Upper lobe of right lung (tissue), 1 donor: ENCODE measurements around the gene PTPRG. TPM values are rescaled to one million over a fixed set of nuclear protein-coding genes. Genes with fewer than 3 reads are reported as not detected.
A peak's percentile ranks its signal among the peaks of the same experiment; 100 is the strongest.

Source experiments
- ATAC-seq: fragments of 200-7000 bp; cut with Tn5 transposase; one replicate; pipeline ENCODE4 v1.9.1; 2020; ENCODE audit warnings: mild to moderate bottlenecking, moderate library complexity
- DNase-seq: peaks from one replicate; pipeline ENCODE4 v3.0.0-alpha.2; 2020
- H3K27ac ChIP-seq: fragments of 200-600 bp; one replicate; pipeline ENCODE4 v1.8.0; 2022
- H3K27me3 ChIP-seq: fragments of 200-600 bp; one replicate; pipeline ENCODE4 v1.8.0; 2022; ENCODE audit warnings: mild to moderate bottlenecking
- H3K36me3 ChIP-seq: fragments of 200-600 bp; one replicate; pipeline ENCODE4 v1.8.0; 2022
- H3K4me1 ChIP-seq: fragments of 200-600 bp; one replicate; pipeline ENCODE4 v1.8.0; 2022
- H3K4me3 ChIP-seq: fragments of 200-600 bp; one replicate; pipeline ENCODE4 v1.8.0; 2022; ENCODE audit warnings: mild to moderate bottlenecking
- H3K9me3 ChIP-seq: fragments of 200-600 bp; one replicate; pipeline ENCODE4 v1.8.0; 2022
- CTCF ChIP-seq: fragments of 200-600 bp; IDR thresholded peaks from one replicate; pipeline ENCODE4 v1.8.0; 2022; ENCODE audit warnings: antibody characterized with exemption
- intact Hi-C: fragments of 100-400 bp; cut with DNase I; formaldehyde crosslinking; loops from one replicate; pipeline ENCODE4 v1.11.0; 2022
- total RNA-seq: library from RNA; stranded (reverse); fragmentation: NEBNext Ultra II Directional; extraction: Animal tissue kit (Norgen Biotek cat#: 25700); gene quantifications from one replicate; pipeline ENCODE4 v1.2.1, GENCODE V29; 2021
- donor health status: DM: no; HTN: yes; CAD: no; lungs with severe emphysema.

PTPRG gene
- total RNA-seq, 1 donor from 2014 or later, result 86.7 TPM

- H3K27me3 ChIP-seq, result no peaks in the 10 kb centered on the region
- H3K9me3 ChIP-seq, result no peaks in the 10 kb centered on the region
- peaks cover 4% of the 10 kb centered on the region for H3K4me1 ChIP-seq
- peaks cover 10% of the 10 kb centered on the region for H3K36me3 ChIP-seq
- DNase-seq, result no peak
- H3K27ac ChIP-seq, result no peak overlapping the region
- intact Hi-C loops, result no loop called here
- no peak for ATAC-seq
- H3K4me3 ChIP-seq, result peak overlapping the region; percentile 57
- no peak for TF ChIP-seq CTCF
These were observed 758.3 kb downstream of the PTPRG start for GRCh38 chr3:62319570-62320243.

DNA sequence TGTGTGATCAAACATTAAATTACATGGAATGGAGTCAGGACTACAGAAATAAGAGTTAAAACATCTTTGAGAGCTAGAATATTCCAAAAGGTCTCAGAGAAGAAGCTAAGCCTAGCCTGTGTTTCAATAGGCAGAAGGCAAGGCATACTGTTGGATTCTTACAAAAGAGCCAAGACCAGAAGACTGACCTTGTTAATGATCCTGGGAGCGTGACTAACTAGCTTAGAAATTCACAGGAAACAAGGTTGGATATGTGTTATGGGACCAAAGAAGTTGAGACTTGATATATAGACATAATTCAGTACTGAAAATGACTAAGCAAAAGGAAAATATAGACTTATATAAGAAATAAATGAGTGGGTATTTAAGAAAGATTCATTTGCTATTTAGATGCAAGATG is 761.9 kb downstream of the PTPRG start:
- intact Hi-C loops, result no loop called here
- Histone ChIP-seq H3K36me3 (peaks cover 10% of the 10 kb centered on the region), H3K27ac (no peak overlapping the region), H3K4me3 (no peak overlapping the region), H3K9me3 (no peaks in the 10 kb centered on the region), H3K4me1 (peaks cover 4% of the 10 kb centered on the region), H3K27me3 (no peaks in the 10 kb centered on the region)
- DNase-seq, result no peak
- no peak for ATAC-seq
- no peak for TF ChIP-seq CTCF

- no peak for DNase-seq
- intact Hi-C loops, result no loop called here
- Histone ChIP-seq H3K9me3 (no peaks in the 10 kb centered on the region), H3K27ac (no peak overlapping the region), H3K4me1 (no peaks in the 10 kb centered on the region), H3K4me3 (no peak overlapping the region), H3K27me3 (no peaks in the 10 kb centered on the region), H3K36me3 (peaks cover 10% of the 10 kb centered on the region)
- TF ChIP-seq CTCF, result no peak
- ATAC-seq, result peak; percentile 81
These were observed 764.5 kb downstream of the PTPRG start for GRCh38 chr3:62325896-62326295.

DNA sequence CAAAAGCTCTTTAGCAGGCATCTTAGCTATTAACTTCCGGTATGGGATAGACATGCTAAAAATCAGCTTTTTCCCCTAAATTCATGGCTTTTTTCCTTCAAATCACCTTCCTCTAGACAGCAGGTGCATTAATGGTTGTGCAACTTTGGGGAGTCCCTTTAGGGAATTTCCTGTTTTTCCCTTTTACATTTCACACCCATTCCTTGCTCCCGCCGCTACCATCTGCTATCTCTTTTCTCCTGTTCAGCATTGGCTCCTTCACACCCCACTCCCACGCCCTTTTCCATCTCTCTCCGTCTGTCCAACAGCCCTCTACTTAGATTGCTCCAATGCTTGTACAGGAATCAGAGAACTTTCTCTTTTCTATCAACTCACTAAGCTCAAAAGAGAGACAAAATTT is 768.6 kb downstream of the PTPRG start:
- ATAC-seq (no peak), DNase-seq (no peak)
- Histone ChIP-seq H3K4me3 (no peak overlapping the region), H3K9me3 (no peaks in the 10 kb centered on the region), H3K27ac (no peak overlapping the region), H3K36me3 (no peaks in the 10 kb centered on the region), H3K27me3 (no peaks in the 10 kb centered on the region), H3K4me1 (no peaks in the 10 kb centered on the region)
- intact Hi-C loops, result no loop called here
- no peak for TF ChIP-seq CTCF

DNA sequence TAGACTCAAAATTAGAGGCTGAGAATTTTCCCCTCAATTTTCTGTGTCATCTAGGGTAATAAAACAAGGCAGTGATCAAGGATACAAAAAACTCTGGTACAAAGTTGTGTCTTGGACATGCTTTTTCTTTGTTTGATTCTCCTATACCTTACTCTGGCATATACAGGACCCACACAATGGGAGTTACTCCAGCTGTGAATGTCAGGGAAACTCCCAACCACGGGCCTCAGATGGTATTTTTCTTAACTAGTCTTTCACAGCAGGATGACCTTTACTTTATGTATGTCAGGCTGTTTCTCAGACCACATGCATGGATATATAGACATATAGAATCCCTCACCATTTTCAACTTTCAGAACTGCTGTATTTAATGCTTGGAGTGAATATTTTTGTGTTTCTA is 770.6 kb downstream of the PTPRG start:
- Histone ChIP-seq H3K36me3 (no peaks in the 10 kb centered on the region), H3K4me1 (no peaks in the 10 kb centered on the region), H3K27me3 (no peaks in the 10 kb centered on the region), H3K27ac (no peak overlapping the region), H3K4me3 (no peak overlapping the region), H3K9me3 (no peaks in the 10 kb centered on the region)
- no peak for TF ChIP-seq CTCF
- ATAC-seq, result no peak
- intact Hi-C loops, result no loop called here
- DNase-seq, result no peak

- H3K4me1 ChIP-seq, result no peaks in the 10 kb centered on the region
- H3K27me3 ChIP-seq, result no peaks in the 10 kb centered on the region
- TF ChIP-seq CTCF, result peak; percentile 53
- intact Hi-C loops, result no loop called here
- no peak for ATAC-seq
- no peak overlapping the region for H3K27ac ChIP-seq
- H3K36me3 ChIP-seq, result no peaks in the 10 kb centered on the region
- H3K4me3 ChIP-seq, result no peak overlapping the region
- H3K9me3 ChIP-seq, result no peaks in the 10 kb centered on the region
- DNase-seq, result no peak
These were observed 771.5 kb downstream of the PTPRG start for GRCh38 chr3:62332835-62333244.
